Right ventricle myocardium inferior (tissue), 1 donor: ENCODE data around the gene REV1. TPM values are rescaled to one million over a fixed set of nuclear protein-coding genes. Genes with fewer than 3 reads are reported as not detected.

Experiments
- ATAC-seq: fragments of 200-7000 bp; cut with Tn5 transposase; one replicate; pipeline ENCODE4 v1.9.1; 2020; ENCODE audit warnings: mild to moderate bottlenecking, moderate library complexity
- DNase-seq: peaks from one replicate; pipeline ENCODE4 v3.0.0; 2021; ENCODE audit errors: missing footprints
- intact Hi-C: fragments of 100-400 bp; cut with DNase I; formaldehyde crosslinking; loops from one replicate; pipeline ENCODE4 v1.11.0; 2022
- total RNA-seq: library from RNA; stranded (reverse); fragmentation: NEBNext Ultra II Directional; extraction: Animal tissue kit (Norgen Biotek cat#: 25700); gene quantifications from one replicate; pipeline ENCODE4 v1.2.1, GENCODE V29; 2021
- donor health status: DM: no; HTN: yes; CAD: no; lungs with severe emphysema.

The REV1 gene
- total RNA-seq, 1 donor from 2014 or later, result 49.8 TPM

GRCh38 chr2:99421469-99421868 lies 68.3 kb downstream of the REV1 start:
- no peak for DNase-seq
- ATAC-seq, result peak; percentile 52
- intact Hi-C loops, result loop anchor here (2.0 to 5.0 kb wide), 2 partner anchors 17 to 84 kb away; partner anchors contain the start of genes EIF5B and TXNDC9

GRCh38 chr2:99420751-99421299 lies 69.0 kb downstream of the REV1 start:
- DNase-seq, result no peak
- peak; percentile 77 for ATAC-seq
- intact Hi-C loops, result loop anchor here (2.0 to 5.0 kb wide), 2 partner anchors 16 to 84 kb away; partner anchors contain the start of genes EIF5B and TXNDC9

- ATAC-seq (no peak), DNase-seq (no peak)
- intact Hi-C loops, result loop anchor here (2.0 to 5.0 kb wide), 2 partner anchors 15 to 83 kb away; partner anchors contain the start of genes EIF5B and TXNDC9
These were observed 69.8 kb downstream of the REV1 start for GRCh38 chr2:99420031-99420430.

- DNase-seq (no peak), ATAC-seq (no peak)
- intact Hi-C loops, result no loop called here
These were observed 72.4 kb downstream of the REV1 start for GRCh38 chr2:99417396-99417795.

- DNase-seq (no peak), ATAC-seq (no peak)
- intact Hi-C loops, result no loop called here
These were observed 75.3 kb downstream of the REV1 start for GRCh38 chr2:99414566-99414965.

- no peak for ATAC-seq
- intact Hi-C loops, result no loop called here
These were observed 79.5 kb downstream of the REV1 start for GRCh38 chr2:99410276-99410675.

GRCh38 chr2:99406137-99406536 lies 83.7 kb downstream of the REV1 start:
- ATAC-seq, result no peak
- DNase-seq, result no peak
- intact Hi-C loops, result no loop called here

More at GRCh38 chr2:99410276-99410675, 79.5 kb downstream of the REV1 start:
- DNase-seq, result no peak

- intact Hi-C loops, result loop anchor here (2.0 to 5.0 kb wide), 2 partner anchors 16 to 68 kb away; partner anchors contain the start of genes EIF5B and TXNDC9
- ATAC-seq (peak; percentile 77), DNase-seq (no peak)
These were observed 84.8 kb downstream of the REV1 start for GRCh38 chr2:99404797-99405669.

GRCh38 chr2:99404039-99404796 lies 85.6 kb downstream of the REV1 start:
- DNase-seq, result no peak
- intact Hi-C loops, result loop anchor here (2.0 to 5.0 kb wide), 2 partner anchors 17 to 67 kb away; partner anchors contain the start of genes EIF5B and TXNDC9
- peak; percentile 17 for ATAC-seq

GRCh38 chr2:99403524-99403923 lies 86.3 kb downstream of the REV1 start:
- ATAC-seq, result peak; percentile 50
- DNase-seq, result no peak
- intact Hi-C loops, result loop anchor here (5.0 kb wide), 1 partner anchor 66 kb away; the partner anchor contains the start of genes EIF5B and TXNDC9

- ATAC-seq (no peak), DNase-seq (no peak)
- intact Hi-C loops, result loop anchor here (5.0 kb wide), 1 partner anchor 66 kb away; the partner anchor contains the start of genes EIF5B and TXNDC9
These were observed 86.7 kb downstream of the REV1 start for GRCh38 chr2:99403084-99403483.

- intact Hi-C loops, result loop anchor here (5.0 kb wide), 1 partner anchor 65 kb away; the partner anchor contains the start of genes EIF5B and TXNDC9
- no peak for ATAC-seq
These were observed 88.0 kb downstream of the REV1 start for GRCh38 chr2:99401841-99402240.

GRCh38 chr2:99399795-99400194 lies 90.0 kb downstream of the REV1 start:
- DNase-seq (no peak), ATAC-seq (no peak)
- intact Hi-C loops, result loop anchor here (5.0 kb wide), 1 partner anchor 62 kb away; the partner anchor contains the start of genes EIF5B and TXNDC9

More at GRCh38 chr2:99401841-99402240, 88.0 kb downstream of the REV1 start:
- no peak for DNase-seq

- DNase-seq (no peak), ATAC-seq (no peak)
- intact Hi-C loops, result no loop called here
These were observed 90.8 kb downstream of the REV1 start for GRCh38 chr2:99399063-99399462.

GRCh38 chr2:99398303-99398702 lies 91.5 kb downstream of the REV1 start:
- DNase-seq (no peak), ATAC-seq (peak; percentile 58)
- intact Hi-C loops, result no loop called here

GRCh38 chr2:99397266-99397920 lies 92.4 kb downstream of the REV1 start:
- intact Hi-C loops, result no loop called here
- ATAC-seq, result no peak
- DNase-seq, result no peak

- intact Hi-C loops, result no loop called here
- ATAC-seq (no peak), DNase-seq (no peak)
These were observed 94.2 kb downstream of the REV1 start for GRCh38 chr2:99395589-99396130.

GRCh38 chr2:99389946-99390345 lies 99.9 kb downstream of the REV1 start:
- ATAC-seq (no peak), DNase-seq (no peak)
- intact Hi-C loops, result no loop called here
